Body of pancreas (tissue), 4 donors: Measurements from ENCODE around the gene PKNOX2.

ENCODE experiments used
- CTCF ChIP-seq, 7 experiments: fragments of 450-650 bp in 4 of 7; fragments of 200-600 bp in 3 of 7; sonication (generic) in 3 of 7; IDR thresholded peaks; one replicate each; pipeline ENCODE4 v1.5.1; 2016 to 2019; ENCODE audit warnings: antibody characterized with exemption in 7 of 7
- POLR2A ChIP-seq, 3 donors: fragments of 450-650 bp; IDR thresholded peaks; one replicate each; pipeline ENCODE4 v1.6.1; 2016; ENCODE audit warnings: antibody characterized with exemption in 3 of 3, mild to moderate bottlenecking in 2 of 3

DNA sequence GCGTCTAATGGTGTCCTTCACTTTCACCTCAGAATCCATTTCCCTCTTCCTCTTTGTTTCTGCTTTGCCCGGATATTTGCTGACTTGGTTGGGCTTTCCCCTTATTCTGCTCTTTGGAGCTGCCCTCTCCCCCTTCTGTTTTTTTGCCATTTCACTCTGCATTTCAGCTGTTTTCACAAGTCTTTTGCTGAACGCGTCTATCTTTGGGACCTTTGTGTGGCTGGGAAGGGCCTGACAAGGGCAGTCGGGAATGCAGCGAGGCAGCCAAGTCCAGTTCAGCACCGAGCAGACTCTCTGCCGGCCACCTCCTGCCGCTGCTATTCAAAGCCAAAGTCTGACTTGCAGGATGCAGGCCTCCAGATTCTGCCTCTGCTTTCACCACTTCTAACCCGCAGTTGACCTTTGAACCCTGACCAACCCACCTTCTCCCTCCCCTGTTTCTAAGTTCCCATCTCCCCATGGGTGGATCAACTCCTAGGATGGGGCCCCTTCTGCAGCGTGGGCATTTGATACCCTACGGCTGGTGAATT lies 293.3 kb downstream of the PKNOX2 start:
- TF ChIP-seq POLR2A (IDR thresholded peaks at IDR 0.05) (no peak), CTCF (IDR thresholded peaks at IDR 0.05) (no peak)
